Measurements from ENCODE around the gene CHST9. TPM values are rescaled to one million over a fixed set of nuclear protein-coding genes. Genes with fewer than 3 reads are reported as not detected.

CHST9 gene
- total and polyA plus RNA-seq, 7 donors = under 0.01 to 0.11 (median 0.07) TPM; not detected in 2

- ATAC-seq = no peak
- Histone ChIP-seq H3K27ac (no peak overlapping the region), H3K9me3 (no peaks in the 10 kb centered on the region), H3K4me3 (peak overlapping the region; percentile 38), H3K4me1 (no peaks in the 10 kb centered on the region), H3K36me3 (ENCODE audit: insufficient read depth in 1 of 2, low read depth in 1 of 2) (no peaks in the 10 kb centered on the region), H3K27me3 (ENCODE audit: insufficient read depth in 3 of 3, low read length in 2 of 3) (no peaks in the 10 kb centered on the region)
- WGBS, 3 donors = 16 to 41% (median 20%) methylated on average over 6 of the region's 6 CpGs
- intact Hi-C loops (cut with DNase I) = no loop called here
- no peak for DNase-seq
- TF ChIP-seq, protein P1, sequence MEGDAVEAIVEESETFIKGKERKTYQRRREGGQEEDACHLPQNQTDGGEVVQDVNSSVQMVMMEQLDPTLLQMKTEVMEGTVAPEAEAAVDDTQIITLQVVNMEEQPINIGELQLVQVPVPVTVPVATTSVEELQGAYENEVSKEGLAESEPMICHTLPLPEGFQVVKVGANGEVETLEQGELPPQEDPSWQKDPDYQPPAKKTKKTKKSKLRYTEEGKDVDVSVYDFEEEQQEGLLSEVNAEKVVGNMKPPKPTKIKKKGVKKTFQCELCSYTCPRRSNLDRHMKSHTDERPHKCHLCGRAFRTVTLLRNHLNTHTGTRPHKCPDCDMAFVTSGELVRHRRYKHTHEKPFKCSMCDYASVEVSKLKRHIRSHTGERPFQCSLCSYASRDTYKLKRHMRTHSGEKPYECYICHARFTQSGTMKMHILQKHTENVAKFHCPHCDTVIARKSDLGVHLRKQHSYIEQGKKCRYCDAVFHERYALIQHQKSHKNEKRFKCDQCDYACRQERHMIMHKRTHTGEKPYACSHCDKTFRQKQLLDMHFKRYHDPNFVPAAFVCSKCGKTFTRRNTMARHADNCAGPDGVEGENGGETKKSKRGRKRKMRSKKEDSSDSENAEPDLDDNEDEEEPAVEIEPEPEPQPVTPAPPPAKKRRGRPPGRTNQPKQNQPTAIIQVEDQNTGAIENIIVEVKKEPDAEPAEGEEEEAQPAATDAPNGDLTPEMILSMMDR (IDR thresholded peaks at IDR 0.05) = no peak
Measured at GRCh38 chr18:26893996-26894395, 291.1 kb downstream of the CHST9 start.

GRCh38 chr18:26888259-26888658, 296.8 kb downstream of the CHST9 start:
- Histone ChIP-seq H3K4me1 (no peaks in the 10 kb centered on the region), H3K27me3 (ENCODE audit: insufficient read depth in 3 of 3, low read length in 2 of 3) (no peaks in the 10 kb centered on the region), H3K4me3 (no peak overlapping the region), H3K9me3 (no peaks in the 10 kb centered on the region), H3K27ac (no peak overlapping the region), H3K36me3 (ENCODE audit: insufficient read depth in 1 of 2, low read depth in 1 of 2) (no peaks in the 10 kb centered on the region)
- WGBS, 3 donors = 96 to 99% (median 97%) methylated on average over 4 of the region's 4 CpGs
- intact Hi-C loops (cut with DNase I) = no loop called here
- TF ChIP-seq, protein P1 (IDR thresholded peaks at IDR 0.05) = no peak
- no peak for DNase-seq
- no peak for ATAC-seq

DNA sequence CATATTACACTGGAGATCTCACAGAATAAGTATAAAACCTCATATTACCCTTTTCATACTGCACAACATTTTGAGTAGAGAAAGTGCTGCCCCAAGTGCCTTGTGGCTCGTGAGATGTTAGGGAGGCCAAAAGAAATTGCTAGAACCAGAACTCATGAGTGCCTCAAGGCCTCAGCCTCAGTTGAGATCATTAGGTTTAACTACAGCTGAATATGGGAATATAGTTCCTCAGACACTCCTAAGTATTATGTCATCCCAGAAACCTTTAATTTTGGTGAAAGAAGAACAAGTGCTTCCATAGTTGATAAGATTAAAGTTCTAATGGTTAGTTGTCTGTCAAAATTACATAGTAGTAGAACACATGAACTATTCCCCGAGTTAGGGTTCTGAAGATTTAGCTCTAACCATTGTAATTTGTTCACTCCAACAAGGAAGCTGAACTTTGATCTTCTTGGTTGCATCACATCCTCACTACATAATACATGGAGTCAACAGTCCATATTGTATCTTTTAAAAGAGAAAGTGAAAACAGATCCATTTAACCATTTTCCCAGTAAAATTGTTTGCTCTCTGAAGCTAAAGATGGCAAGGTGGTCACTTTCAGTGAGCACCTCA, 310.0 kb downstream of the CHST9 start:
- intact Hi-C loops (cut with DNase I) = no loop called here
- Histone ChIP-seq H3K4me1 (peaks cover 6% of the 10 kb centered on the region), H3K4me3 (no peak overlapping the region), H3K9me3 (no peaks in the 10 kb centered on the region), H3K27ac (no peak overlapping the region), H3K27me3 (ENCODE audit: insufficient read depth in 3 of 3, low read length in 2 of 3) (no peaks in the 10 kb centered on the region), H3K36me3 (ENCODE audit: insufficient read depth in 1 of 2, low read depth in 1 of 2) (no peaks in the 10 kb centered on the region)
- no peak for ATAC-seq
- DNase-seq = no peak
- TF ChIP-seq, protein P1 (IDR thresholded peaks at IDR 0.05) = no peak
- 81 to 91% (median 87%) methylated on average over 2 of the region's 2 CpGs for whole genome bisulfite sequencing, 3 donors

DNA sequence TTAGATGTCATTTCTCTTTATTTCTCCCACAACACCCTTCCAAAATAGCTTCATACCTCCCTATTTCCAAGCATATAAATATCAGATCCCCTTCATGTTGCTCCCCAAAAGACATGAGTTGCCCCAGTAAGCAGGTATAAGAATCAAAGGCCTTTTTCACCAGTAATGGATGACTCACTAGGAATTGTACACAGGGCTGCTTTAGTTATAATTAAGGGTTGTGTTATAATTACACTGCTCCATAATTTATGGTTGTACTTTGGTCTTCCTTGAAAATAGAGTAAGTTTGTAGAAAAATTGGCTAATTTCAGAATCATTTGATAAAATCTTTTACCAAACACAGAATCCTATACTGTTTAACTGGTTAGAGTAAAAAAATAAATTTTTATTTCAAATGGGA, 310.8 kb downstream of the CHST9 start:
- Histone ChIP-seq H3K4me3 (no peak overlapping the region), H3K4me1 (peaks cover 10% of the 10 kb centered on the region), H3K27me3 (ENCODE audit: insufficient read depth in 3 of 3, low read length in 2 of 3) (no peaks in the 10 kb centered on the region), H3K27ac (no peak overlapping the region), H3K36me3 (ENCODE audit: insufficient read depth in 1 of 2, low read depth in 1 of 2) (no peaks in the 10 kb centered on the region), H3K9me3 (no peaks in the 10 kb centered on the region)
- ATAC-seq (no peak), DNase-seq (no peak)
- intact Hi-C loops (cut with DNase I) = no loop called here
- TF ChIP-seq, protein P1 (IDR thresholded peaks at IDR 0.05) = no peak

DNA sequence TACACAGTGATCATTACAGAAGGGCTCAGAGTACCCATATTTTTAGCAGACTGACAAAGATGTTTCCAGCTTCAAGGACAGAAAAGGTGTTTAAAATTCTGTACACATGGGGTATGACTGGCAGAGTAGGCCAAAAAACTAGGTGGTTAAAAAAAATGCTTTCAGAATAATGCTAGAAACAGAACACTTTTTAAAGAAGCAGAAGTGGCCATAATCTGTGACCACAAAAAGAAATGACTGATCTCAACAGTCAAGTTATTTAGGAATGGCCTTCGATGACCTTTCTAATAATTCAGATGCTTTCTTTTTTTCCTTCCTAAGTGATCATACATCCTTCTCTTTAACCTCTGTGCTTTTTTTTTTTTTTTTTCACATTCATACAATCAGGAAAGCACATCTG, 315.5 kb downstream of the CHST9 start:
- TF ChIP-seq, protein P1 (IDR thresholded peaks at IDR 0.05) = no peak
- intact Hi-C loops (cut with DNase I) = loop anchor here (10.0 kb wide), 2 partner anchors 95 to 135 kb away; no protein-coding TSS in a partner anchor
- DNase-seq (no peak), ATAC-seq (no peak)
- no peaks in the 10 kb centered on the region for H3K9me3 ChIP-seq
- WGBS, 3 donors = 76 to 86% (median 78%) methylated on average over 1 of the region's 1 CpG
- H3K27me3 ChIP-seq (ENCODE audit: insufficient read depth in 3 of 3, low read length in 2 of 3) = no peaks in the 10 kb centered on the region
- no peaks in the 10 kb centered on the region for H3K36me3 ChIP-seq (ENCODE audit: insufficient read depth in 1 of 2, low read depth in 1 of 2)
- peak overlapping the region; percentile 47 for H3K4me3 ChIP-seq
- H3K27ac ChIP-seq = peak overlapping the region; percentile 65
- peaks cover 44% of the 10 kb centered on the region for H3K4me1 ChIP-seq
